Raji (cell line): ENCODE measurements around the gene PSD4.

ENCODE experiments used
- POLR2A ChIP-seq: IDR thresholded peaks from 2 replicates; pipeline ENCODE4 v1.6.1; 2011; ENCODE audit warnings: low read depth, low read length, control low read depth; ENCODE audit not compliant: insufficient read depth

Gene PSD4

DNA sequence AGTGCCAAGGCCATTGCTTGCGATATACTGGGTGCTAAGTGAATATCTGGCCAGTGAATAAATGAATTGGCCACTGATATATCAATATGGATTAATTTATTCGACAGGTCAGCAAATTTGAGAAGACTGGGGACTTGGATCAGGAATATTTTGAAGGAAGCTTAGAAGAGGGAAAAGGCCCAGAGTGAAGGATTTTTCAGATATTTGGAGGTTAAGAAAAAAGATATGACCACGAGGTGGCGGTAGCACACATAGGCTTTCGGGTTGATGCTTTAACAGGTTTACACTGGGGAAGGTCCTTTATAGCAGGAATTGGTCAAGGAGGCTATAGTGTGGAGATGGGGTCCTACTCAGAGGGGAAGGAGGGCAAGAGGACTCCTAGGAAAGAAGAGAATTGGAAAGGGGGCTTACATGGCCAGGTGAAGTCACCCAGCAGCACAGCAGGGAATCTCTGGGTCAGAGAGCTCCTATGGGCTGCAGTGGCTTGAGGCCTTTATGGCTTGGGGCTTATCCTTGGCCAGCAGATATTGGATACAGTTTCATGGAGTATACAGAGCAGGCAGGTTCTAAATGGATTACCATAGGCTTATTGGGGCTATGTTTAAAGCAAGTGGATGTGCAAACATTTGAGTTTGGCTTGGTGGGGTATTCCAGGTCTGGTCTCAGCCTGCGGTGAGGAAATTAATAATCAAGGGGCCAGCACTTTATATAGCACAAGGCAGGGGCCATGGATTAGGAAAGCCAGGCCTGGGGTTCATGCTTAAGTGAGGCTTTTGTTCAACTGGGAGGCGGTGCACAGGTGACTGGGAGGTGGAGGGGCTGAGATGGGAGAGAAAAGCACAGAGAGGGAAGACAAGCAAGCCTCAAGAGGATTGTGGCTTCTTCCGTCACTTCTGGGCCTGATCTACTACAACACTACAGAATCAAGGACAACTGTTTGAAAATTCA is 36.7 kb upstream of the PSD4 start:
- no peak for TF ChIP-seq POLR2A

DNA sequence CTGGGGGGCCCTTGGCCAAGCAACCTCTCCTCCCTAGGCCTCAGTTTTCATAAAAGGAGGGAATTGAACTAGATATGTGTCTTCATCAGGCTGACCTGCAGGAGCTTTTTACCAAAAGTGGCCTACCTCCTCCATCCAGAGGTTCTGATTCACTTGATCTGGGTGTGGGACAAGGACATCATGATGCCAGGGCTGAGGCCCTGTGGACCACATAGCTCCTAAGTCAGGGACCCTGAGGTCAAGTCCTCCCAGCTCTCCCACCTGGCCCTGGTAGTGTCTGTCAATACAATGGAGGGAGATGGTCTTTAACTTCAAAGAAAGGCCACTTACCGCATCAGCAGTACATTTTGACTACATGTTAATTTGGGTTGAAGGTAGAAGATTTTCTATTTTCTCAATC is 35.9 kb upstream of the PSD4 start:
- TF ChIP-seq POLR2A = no peak

DNA sequence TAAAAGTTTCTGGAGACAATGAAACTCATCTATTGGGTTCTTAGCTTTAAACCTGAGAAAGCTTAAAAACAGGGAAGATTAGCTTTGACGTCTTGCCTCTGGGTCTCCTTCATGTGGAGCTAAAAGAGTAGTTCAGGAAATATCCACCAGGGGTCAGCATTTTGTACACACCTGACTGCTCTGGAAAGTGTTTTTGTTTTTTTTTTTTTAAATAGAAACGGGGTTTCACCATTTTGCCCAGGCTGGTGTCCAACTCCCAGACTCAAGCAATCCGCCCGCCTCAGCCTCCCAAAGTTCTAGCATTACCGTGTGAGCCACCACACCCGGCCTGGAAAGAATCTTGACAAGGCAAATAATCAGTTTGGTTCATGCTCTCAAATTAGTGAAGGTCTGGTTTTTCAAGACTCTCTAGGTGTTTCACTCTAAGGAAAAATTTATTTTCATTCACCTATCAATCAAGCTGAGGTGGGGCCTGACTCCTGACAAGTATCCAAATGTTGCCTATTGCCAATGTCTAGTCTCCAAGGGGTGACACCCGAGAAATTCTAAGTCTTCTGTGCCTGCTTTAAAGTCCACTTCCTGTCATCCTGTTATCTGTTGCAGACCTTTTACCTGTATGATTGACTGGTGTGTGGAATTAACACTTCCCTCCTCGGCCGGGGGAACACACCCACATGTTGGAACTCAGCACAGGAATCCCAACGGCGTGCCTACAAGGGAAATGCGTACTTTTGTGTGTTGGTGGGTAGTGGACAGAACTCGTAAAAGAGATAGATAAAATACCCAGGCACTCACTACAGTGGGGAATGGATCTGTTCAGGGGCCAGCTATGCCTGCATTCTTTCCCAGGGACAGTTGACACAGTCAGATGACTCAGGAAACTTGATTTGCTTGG is 35.1 kb upstream of the PSD4 start:
- no peak for TF ChIP-seq POLR2A

DNA sequence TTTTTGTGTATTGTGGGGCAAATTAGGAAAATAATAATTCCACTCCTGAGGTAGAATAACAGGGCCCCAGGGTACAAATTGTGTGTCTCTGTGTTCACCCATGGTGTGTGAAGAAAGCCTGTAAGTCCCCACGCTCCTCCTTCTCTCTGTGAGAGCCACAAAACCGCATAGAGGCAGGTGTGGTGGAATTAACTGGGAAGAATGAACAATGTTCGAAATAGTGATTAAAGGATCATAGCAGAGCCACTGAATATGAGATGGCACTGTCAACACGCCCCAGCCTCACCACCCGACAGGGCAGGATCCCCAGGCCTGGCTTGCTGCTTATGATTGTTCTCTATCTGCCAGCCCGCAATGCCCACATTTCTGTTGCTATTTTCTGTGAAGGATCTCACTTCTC is 32.3 kb upstream of the PSD4 start:
- TF ChIP-seq POLR2A = no peak

DNA sequence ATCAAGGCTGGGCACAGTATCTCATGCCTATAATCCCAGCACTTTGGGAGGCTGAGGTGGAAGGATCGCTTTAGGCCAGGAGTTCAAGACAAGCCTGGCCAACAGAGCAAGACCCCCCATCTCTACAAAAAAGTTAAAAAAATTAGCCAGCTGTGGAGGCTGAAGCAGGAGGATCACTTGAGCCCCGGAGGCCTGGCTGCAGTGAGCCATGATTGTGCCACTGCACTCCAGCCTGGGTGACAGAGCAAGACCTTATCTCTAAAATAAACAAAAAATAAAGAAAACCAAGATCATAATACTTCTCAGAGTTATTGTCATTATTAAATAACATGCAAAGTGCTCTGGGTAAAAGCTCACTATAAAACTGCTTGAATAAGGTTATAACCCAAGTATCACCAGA is 31.5 kb upstream of the PSD4 start:
- no peak for TF ChIP-seq POLR2A

DNA sequence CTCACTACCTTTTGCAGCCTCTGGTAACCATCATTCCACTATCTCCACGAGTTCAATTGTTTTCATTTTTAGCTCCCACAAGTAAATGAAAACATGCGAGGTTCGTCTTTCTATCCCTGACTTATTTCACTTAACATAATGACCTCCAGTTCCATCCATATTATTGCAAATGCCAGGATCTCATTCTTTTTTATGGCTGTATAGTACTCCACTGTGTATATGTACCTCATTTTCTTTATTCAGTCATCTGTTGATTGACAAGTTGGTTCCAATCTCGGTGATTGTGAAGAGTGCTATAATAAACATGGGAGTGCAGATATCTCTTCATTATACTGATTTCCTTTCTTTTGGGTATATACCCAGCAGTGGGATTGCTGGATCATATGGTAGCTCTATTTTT is 29.5 kb upstream of the PSD4 start:
- no peak for TF ChIP-seq POLR2A

DNA sequence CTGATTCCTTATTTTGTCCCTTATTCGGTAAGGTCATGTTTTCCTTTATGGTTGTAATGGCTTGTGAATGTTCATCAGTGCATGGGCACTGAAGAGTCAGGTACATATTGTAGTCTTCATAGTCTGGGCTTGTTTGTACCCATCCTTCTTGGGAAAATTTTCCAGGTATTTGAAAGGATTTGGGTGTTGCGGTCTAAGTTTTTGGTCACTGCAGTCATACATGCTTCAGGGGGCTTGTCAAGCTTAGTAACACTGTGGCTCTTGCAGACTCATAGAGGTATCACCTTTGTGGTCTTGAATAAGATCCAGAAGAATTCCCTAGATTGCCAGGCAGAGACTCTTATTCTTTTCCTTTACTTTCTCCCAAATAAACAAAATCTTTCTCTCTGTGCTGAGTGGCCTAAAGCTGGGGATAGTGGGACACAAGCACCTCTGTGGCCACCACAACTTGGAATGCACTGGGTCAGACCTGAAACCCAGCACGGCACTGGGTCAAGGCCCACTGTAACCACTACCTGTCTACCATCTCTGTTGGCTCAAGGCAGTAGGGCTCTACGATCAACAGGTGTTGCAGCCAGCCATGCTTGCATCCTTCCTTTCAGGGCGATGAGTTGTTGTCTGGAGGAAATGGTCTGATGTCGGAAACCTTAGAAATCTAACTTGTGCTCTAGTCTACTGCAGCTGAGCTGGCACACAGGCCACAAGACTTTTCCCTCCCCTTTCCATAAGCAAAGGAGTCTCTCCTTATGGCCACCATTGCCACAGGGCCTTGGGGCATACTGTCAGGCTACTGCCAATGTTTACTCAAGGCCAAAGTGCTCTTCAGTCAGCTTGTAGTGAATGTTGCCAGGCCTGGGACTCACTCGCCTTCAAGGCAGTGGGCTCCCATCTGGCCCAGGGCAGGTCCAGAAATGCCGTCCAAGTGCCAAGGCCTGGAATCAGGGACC is 24.9 kb upstream of the PSD4 start:
- no peak for TF ChIP-seq POLR2A

DNA sequence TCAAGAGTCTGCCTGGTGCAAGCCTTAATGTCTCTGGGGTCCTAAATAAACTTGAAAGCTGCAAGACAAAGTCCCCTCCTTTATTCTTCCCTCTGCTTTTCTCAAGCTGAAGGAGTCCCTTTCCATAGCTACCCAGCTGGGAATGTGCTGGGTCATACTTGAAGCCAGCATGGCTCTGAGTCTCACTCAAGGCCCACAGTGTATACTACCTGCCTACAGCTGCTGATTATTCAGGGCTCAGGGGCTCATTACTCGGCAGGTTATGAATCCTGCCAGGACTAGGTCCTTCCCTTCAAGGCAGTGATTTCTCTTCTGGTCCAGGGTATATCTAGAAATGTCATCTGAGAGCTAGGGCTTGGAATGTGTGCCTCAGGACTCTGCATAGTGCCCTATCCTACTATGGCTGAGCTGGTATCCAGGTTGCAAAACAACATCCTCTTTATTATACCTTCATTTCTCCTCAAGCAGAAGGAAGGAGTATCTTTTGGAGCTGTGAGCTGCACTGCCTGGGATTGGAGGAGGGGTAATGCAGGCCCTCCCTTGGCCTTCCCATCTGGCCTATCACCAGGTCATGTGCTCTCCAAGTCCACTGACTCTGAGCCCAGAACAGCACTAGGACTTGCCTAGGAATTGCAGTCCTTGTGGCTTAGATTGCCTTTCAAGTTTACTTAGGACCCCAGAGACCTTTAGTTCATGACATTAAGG is 24.1 kb upstream of the PSD4 start:
- TF ChIP-seq POLR2A = no peak

DNA sequence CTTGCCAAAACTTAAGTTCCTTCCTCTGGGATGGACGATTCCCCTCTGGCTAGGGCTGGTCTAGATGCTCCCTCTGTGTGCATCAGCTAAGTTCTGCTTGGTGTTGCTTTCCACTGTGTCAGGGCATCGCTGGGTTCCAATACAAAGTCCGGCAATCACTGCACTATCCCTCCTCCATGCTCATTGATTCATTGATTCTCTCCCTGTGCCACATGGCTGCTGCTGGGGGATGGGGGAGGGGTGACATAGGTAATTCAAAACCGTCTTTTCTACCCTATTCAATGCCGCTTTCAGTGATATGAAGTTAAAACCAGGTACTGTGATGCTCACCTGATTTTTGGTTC is 23.5 kb upstream of the PSD4 start:
- TF ChIP-seq POLR2A = no peak

DNA sequence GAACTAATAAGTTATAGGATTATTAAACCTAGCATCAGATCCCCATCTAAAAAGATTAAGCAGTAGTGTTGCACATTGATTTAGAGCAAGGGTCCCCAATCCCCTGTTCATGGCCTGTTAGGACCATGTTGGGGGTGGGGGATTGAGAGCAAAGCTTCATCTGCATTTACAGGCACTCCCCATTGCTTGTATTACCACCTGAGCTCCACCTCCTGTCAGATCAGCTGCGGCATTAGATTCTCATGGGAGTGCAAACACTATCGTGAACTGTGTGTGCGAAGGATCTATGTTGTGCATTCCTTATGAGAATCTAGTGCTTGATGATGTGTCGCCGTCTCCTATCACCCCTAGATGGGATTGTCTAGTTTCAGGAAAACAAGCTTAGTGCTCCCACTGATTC is 18.4 kb upstream of the PSD4 start:
- TF ChIP-seq POLR2A = no peak

DNA sequence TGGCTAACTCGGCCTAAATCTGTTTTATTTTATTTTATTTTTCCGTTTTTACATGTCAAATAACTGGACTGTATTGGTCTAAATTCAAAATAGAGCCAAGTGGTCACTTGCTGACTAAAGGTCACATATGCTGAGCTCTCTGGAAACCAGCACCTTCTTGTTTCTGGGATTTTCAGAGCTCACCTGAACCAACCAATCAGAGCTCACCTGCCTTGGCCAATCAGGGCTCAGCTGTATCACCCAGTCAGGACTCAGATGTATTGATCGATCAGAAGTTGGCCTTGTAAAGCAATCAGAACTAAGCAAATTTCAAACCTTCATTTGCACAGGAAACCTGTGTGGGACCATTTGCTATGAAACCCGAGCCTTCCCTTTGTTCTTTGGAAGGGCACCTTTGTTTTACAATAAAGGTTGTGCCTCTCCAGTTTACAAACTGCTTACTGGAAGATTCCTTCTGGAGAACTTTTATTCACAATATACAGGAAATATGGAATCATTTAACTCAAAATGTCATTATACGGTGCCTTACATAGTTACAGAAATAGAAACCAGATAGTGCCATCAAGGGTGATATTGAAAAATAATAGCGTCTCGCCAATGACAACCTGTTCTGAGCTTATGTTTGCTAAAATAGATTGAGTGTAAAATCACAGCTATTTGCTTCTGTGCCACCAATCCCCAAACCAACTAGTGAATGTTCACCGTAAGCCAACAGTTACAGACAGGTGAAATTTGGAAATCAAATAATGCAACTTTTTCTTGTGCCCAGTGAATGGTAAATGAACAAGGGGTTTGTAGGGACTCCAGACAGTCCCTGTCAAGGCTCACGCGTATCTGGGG is 17.3 kb upstream of the PSD4 start:
- TF ChIP-seq POLR2A = no peak

DNA sequence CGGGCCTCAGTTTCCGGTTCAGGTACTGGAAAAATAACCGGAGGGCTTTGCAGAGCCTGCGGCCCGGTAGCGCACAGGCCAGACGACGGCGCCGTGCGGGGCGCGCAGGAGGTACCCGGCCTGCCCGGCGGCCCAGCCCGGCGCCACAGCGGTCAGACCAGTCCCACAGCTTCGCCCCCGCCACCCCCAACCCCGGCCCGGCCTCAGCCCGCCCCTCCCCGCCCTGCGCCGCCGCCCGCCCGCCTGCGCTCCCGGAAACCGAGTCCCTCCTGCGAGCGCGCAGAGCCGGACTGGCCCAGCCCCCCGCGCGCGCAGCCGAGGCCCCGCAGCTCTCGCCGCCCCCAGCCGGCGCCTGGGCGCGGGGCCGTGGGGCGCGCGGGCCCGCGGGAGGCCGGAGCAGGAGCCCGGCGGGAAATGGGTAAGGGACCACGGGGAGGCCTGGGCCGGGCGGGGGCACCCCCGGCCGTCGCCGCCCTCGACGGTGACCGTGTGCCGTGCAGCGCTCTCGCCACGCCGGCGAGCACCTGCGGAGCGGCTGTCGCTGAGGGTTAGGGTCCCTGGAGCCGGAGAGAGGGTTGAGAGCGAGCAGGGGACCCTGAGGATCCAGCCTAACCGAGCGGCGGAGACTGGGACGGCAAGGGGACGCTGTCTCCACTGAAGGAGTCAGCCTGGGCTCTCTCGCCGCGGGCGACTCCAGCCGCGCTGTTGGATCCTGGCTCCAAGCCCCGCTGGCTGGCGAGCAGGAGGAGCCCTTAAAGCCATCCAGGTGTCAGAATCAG is 16.5 kb upstream of the PSD4 start:
- no peak for TF ChIP-seq POLR2A
